Activated effector memory CD4-positive, alpha-beta T cell treated with Interleukin-2 at 50 U/mL for 16 hours (primary cell): ENCODE results near the gene TRABD.

Experiments
- DNase-seq: peaks from one replicate; pipeline ENCODE4 v3.0.0-alpha.2; 2020

The TRABD gene

DNA sequence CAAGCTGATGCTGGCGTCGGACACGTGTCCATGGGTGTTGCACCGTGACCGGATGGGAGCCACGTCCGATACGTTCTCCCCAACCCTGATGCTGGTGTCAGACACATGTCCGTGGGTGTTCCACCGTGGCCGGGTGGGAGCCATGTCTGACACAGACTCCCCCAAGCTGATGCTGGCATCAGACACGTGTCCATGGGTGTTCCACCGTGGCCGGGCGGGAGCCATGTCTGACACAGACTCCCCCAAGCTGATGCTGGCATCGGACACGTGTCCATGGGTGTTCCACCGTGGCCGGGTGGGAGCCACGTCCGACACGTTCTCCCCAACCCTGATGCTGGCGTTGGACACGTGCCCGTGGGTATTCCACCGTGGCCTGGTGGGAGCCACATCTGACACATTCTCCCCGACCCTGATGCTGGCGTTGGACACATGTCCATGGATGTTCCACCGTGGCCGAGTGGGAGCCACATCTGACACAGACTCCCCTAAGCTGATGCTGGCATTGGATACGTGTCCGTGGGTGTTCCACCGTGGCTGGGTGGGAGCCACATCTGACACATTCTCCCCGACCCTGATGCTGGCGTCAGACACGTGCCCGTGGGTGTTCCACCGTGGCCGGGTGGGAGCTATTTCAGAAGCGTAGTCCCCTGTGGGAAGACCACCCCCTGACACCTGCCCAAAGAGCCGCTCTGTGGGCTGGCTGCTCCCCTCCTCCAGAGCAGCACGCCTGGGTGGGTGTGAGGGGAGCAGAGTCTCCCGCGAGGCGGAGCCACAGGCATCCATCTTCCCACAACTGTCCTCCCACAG is 35.1 kb downstream of the TRABD start:
- no peak for DNase-seq

- no peak for DNase-seq
Observed at GRCh38 chr22:50221410-50222300, 35.9 kb downstream of the TRABD start.

DNA sequence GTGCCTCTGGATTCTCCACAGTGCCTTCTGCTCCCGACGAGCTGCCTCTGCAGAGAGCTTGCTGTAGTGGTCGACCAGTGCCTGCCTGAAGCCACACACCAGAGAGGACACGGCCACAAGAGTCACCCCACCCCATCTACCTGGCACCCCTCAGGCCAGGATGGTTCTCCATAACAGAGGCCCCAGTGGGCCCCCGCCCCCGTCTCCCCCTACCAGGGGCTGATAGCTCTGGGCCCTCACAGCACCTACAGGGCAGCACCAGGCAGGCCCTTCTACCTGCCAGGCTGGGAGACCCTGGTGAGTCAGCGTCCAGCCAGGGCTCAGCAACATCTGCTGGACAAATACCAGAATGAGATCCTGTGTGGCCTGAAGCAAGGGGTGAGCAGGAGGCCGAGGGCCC is 36.8 kb downstream of the TRABD start:
- no peak for DNase-seq

DNA sequence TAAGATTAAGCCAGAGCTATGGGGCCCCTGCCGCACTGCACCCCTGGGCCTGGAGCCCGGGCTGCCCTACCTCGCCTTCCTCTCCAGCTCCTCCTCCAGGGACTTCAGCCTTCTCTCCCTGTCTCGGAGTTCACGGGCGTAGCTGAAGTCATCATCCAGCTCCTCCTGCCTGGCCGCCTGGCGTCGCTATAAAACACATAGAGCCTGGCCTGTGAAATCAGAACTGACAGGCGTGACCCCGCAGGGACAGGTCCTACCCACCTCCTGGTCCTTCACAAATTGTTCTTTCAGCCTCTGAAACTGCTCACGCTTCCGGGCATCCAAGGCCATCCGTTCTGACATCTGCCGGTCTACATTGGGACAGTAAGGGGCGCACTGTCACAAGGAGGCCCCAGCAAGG is 38.4 kb downstream of the TRABD start:
- no peak for DNase-seq

DNA sequence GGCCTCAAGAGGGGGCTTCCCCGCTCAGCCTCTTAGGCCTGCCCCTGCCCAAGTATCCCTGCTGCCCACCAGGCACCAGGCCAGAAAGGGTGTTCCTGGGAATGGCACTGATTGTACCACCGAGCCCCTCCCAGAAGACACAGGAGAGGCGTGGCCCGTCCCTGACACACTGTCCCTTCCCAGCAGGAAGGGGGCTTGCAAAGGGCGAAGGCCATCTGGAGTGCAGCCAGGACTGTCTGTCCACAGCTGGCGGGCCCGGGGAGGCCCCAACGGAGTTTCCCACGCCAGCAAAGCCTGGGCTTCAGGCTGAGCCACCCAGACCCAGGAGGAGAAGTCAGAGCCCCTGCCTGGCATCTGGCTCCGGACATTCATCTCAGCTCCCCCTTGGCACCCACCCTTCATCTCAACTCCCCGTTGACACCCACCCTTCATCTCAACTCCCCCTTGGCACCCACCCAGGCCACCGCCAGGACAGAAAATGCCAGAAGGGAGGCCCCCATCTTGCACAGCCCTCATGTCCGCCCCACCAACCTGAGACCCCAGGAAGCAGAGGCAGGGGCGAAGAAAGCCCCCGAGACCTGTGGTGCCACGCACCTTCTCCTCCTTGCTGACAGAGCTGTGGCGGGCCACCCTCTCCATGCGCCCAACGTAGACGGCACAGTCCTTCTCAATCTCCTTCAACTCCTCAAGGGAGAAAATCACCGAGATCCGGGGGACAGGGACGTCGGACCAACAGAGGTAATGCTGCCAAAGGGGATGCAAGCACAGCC is 39.7 kb downstream of the TRABD start:
- no peak for DNase-seq

DNA sequence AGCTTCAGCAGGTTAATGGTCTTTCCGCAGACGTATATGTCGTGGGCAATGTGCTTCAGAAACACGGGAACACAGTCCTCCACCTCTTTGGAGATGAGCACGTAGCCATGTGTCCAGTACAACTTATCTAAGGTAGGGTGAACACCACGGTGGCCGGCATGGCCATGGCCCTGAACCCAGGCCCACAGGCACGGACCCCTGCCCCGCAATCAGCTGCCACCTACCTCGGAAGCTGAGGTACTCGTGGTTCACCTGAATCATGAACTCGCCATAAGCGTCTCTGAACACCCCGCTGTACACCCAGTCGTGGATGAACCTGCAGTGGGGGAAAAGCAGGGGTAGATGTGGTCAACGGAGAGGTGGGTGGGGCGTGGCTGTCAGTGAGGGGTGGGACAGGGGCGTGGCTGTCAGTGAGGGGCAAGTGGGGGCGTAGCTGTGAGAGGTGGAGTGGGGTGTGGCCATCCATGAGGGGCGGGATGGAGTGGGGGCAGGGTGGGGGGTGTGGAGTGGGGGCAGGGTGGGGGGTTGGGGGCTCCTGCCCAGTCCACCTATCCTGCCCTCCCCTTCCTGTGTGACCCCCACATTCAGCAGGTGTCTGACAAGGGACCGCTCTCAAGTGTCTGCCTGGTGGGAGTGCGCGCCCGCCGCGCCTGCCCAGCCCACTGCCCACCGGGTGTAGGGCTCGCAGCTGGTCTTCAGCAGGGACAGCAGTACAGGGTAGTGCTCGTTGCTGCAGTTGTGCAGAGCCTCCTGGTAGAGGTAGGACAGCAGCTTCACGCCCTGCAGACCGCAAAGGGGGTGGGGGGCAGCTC is 40.6 kb downstream of the TRABD start:
- DNase-seq: no peak

DNA sequence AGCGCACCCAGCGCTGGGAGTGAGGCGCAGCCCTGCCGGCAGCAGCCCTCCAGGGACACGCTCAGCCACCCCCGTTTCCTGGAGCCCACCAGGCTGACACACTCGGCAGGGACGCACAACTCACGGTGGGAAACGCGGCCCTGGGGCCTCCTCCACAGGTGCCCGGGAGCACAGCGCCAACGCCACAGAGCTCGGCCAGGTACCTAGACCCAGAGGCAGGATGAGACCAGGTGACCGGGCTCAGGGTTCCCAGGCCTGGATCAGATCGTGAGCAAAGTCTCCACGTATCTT is 41.1 kb downstream of the TRABD start:
- DNase-seq: no peak

- DNase-seq: no peak
Observed at GRCh38 chr22:50227579-50228215, 42.0 kb downstream of the TRABD start.

DNA sequence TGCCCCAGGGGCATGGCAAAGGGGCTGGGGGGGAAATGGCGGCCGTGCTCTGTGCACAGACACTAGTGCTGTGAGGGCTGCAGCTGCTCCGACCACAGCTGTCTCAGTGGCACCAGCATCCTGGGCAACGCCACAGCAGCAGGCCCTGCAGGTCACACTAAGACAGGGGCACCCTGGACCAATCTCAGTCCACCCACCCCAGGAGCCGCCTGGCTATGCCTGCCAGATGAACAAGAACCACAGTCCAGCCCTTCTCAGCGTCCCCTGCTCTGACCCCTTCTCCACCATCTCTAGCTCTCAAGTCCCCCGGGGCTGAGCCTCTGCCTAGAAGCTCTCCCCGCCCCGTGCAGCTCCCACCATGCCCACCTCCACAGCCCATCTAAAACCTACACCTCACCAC is 42.7 kb downstream of the TRABD start:
- no peak for DNase-seq

DNA sequence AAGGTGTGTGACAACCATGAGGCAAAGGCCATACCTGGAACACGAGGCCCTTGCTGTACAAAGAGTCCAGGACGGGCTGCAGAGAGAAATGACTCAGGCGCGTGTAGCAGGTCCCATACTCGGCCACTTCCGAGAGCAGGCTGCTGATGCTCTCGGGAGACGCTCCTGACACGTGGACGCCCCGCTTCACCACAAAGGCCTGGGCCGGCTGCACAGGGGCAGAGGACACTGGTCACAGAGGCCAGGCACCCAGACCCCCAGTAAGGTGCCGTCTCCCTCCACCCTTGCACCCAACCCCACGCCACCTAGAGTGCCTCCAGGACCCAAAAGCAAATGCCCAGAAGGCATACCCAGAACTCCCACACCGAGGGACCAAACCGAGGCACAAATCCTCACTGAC is 43.7 kb downstream of the TRABD start:
- DNase-seq: no peak

DNA sequence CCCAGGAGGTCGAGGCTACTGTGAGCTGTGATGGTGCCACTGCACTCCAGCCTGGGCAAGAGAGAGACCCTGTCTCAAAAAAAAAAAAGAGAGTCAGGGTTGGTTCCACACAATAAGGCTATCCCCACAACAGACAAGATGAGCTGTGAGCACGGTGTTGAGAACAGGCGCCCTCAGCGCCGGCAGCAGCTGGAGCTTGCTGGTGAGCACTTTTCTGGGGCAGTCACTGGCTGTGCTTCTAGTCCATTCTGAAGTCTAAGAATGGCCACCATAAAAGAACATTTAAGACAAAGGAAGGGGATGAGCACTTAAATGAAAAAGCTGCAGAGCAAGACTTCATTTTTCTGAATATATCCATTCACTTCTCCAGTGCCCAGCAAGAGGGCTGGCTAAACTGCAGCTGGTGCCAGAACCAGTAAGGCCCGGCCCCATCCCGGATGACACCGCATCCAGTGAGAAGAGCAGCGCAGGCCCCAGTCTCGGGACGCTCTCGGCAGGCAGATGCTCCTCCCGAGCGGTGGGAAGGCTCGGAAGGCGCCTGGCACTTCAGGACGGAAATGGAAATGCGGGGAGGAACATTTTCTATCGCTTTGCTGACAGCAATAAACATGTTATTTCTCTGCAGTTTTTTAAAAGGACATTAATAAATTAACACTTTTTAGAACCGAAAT is 46.9 kb downstream of the TRABD start:
- DNase-seq: no peak

DNA sequence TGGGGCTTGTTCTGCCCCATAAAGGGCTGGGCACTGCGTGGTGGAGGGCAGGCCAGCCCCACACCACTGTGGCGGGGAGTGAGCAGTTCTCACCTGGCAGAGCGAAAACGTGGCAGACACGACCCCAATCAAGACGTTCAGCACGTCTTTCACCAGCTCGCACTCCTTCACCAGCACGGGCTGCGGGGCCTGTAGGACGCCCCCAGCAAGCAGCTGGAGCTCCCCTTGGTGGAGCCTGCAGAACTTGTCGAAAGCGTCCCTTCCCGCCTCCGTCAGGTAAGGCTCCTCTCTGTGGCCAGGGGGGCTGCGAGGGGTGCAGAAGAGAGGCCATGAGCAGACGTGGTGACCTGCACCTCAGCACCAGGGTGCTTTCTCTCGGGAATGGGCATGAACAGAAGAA is 47.5 kb downstream of the TRABD start:
- no peak for DNase-seq

- no peak for DNase-seq
Observed at GRCh38 chr22:50236731-50237409, 51.2 kb downstream of the TRABD start.

- no peak for DNase-seq
Observed at GRCh38 chr22:50238755-50239154, 53.0 kb downstream of the TRABD start.

GRCh38 chr22:50242406-50242949 is 56.8 kb downstream of the TRABD start:
- DNase-seq: no peak

- DNase-seq: no peak
Observed at GRCh38 chr22:50243685-50244419, 58.1 kb downstream of the TRABD start.

GRCh38 chr22:50244420-50245213 is 58.9 kb downstream of the TRABD start, which contains the start of gene TUBGCP6:
Gene TUBGCP6 (minus strand): TSS chr22:50245023. CDS start chr22:50244459, 564 bp downstream.
- peak; percentile 85 for DNase-seq

- no peak for DNase-seq
Observed at GRCh38 chr22:50245214-50246072, 59.7 kb downstream of the TRABD start.
